Measurements from ENCODE around the gene SDK2. TPM values are rescaled to one million over a fixed set of nuclear protein-coding genes. Genes with fewer than 3 reads are reported as not detected.

SDK2 gene
- total and polyA plus RNA-seq, 2 experiments from 2014 or later = 0.59 to 1.2 TPM

GRCh38 chr17:73605444-73605843, 38.8 kb downstream of the SDK2 start:
- Histone ChIP-seq H3K4me3 (no peak overlapping the region), H3K79me2 (no peaks in the 10 kb centered on the region), H3K4me1 (ENCODE audit: insufficient read depth) (peaks cover under 1% of the 10 kb centered on the region), H4K20me1 (ENCODE audit: insufficient read depth, poor library complexity, severe bottlenecking) (no peaks in the 10 kb centered on the region), H3K27me3 (no peaks in the 10 kb centered on the region), H3K36me3 (replicated peaks; ENCODE audit: insufficient read depth, low read depth) (no peaks in the 10 kb centered on the region), H3K9me2 (replicated peaks; ENCODE audit: insufficient read depth) (no peaks in the 10 kb centered on the region), H2AFZ (no peak overlapping the region), H3K4me2 (no peak overlapping the region), H3K9me3 (ENCODE audit: low read depth) (no peaks in the 10 kb centered on the region), H3K27ac (no peak overlapping the region)
- 95% methylated on average over 8 of the region's 8 CpGs for WGBS (ENCODE audit: low lambda C conversion rate, missing lambda C conversion rate)
- no peak for DNase-seq (ENCODE audit: low spot score)
- TF ChIP-seq EZH2phosphoT487 (IDR thresholded peaks at IDR 0.05; ENCODE audit: low read depth, severe bottlenecking, unreplicated experiment) (no peak), EZH2 (IDR thresholded peaks at IDR 0.05; ENCODE audit: borderline replicate concordance) (no peak)
- TF ChIP-seq, protein P1, sequence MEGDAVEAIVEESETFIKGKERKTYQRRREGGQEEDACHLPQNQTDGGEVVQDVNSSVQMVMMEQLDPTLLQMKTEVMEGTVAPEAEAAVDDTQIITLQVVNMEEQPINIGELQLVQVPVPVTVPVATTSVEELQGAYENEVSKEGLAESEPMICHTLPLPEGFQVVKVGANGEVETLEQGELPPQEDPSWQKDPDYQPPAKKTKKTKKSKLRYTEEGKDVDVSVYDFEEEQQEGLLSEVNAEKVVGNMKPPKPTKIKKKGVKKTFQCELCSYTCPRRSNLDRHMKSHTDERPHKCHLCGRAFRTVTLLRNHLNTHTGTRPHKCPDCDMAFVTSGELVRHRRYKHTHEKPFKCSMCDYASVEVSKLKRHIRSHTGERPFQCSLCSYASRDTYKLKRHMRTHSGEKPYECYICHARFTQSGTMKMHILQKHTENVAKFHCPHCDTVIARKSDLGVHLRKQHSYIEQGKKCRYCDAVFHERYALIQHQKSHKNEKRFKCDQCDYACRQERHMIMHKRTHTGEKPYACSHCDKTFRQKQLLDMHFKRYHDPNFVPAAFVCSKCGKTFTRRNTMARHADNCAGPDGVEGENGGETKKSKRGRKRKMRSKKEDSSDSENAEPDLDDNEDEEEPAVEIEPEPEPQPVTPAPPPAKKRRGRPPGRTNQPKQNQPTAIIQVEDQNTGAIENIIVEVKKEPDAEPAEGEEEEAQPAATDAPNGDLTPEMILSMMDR (IDR thresholded peaks at IDR 0.05; ENCODE audit: poor library complexity) = no peak

DNA sequence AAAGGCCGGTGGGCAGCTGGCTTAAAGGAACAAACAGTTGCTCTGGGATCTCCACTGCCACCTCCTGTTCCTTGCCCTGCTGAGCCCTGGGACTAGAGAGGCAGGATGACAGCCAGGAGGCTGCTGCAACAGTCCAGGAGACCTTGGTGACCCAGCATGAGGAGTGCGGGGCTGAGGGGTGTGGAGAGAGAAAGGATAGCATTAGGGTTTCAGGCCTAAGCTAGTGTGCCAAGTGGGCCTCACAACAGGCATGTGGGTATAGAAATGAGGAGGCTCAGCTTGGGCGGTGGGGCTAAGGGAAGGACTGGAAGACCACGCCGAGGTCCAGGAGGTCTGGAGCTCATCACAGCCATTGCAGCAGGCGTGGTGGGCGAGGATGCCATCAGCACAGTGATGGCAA, 39.8 kb downstream of the SDK2 start:
- WGBS (ENCODE audit: low lambda C conversion rate, missing lambda C conversion rate) = 93% methylated on average over 7 of the region's 7 CpGs
- H3K4me2 ChIP-seq = no peak overlapping the region

GRCh38 chr17:73603971-73604370, 40.3 kb downstream of the SDK2 start:
- 95% methylated on average over 20 of the region's 20 CpGs for WGBS (ENCODE audit: low lambda C conversion rate, missing lambda C conversion rate)
- no peaks in the 10 kb centered on the region for H3K79me2 ChIP-seq
- no peaks in the 10 kb centered on the region for H3K27me3 ChIP-seq
- H4K20me1 ChIP-seq (ENCODE audit: insufficient read depth, poor library complexity, severe bottlenecking) = no peaks in the 10 kb centered on the region
- H2AFZ ChIP-seq = no peak overlapping the region
- H3K9me2 ChIP-seq (replicated peaks; ENCODE audit: insufficient read depth) = no peaks in the 10 kb centered on the region
- no peak overlapping the region for H3K27ac ChIP-seq
- no peaks in the 10 kb centered on the region for H3K36me3 ChIP-seq (replicated peaks; ENCODE audit: insufficient read depth, low read depth)
- TF ChIP-seq EZH2 (IDR thresholded peaks at IDR 0.05; ENCODE audit: borderline replicate concordance) (no peak), EZH2phosphoT487 (IDR thresholded peaks at IDR 0.05; ENCODE audit: low read depth, severe bottlenecking, unreplicated experiment) (no peak)
- TF ChIP-seq, protein P1 (IDR thresholded peaks at IDR 0.05; ENCODE audit: poor library complexity) = no peak
- H3K4me1 ChIP-seq (ENCODE audit: insufficient read depth) = peaks cover 10% of the 10 kb centered on the region
- no peaks in the 10 kb centered on the region for H3K9me3 ChIP-seq (ENCODE audit: low read depth)
- H3K4me3 ChIP-seq = no peak overlapping the region
- no peak overlapping the region for H3K4me2 ChIP-seq
- DNase-seq (ENCODE audit: low spot score) = no peak

More for the DNA sequence above, 39.8 kb downstream of the SDK2 start:
- no peak overlapping the region for H2AFZ ChIP-seq
- H3K36me3 ChIP-seq (replicated peaks; ENCODE audit: insufficient read depth, low read depth) = no peaks in the 10 kb centered on the region
- H3K27me3 ChIP-seq = no peaks in the 10 kb centered on the region
- TF ChIP-seq EZH2 (IDR thresholded peaks at IDR 0.05; ENCODE audit: borderline replicate concordance) = no peak
- TF ChIP-seq, protein P1 (IDR thresholded peaks at IDR 0.05; ENCODE audit: poor library complexity) = no peak
- DNase-seq (ENCODE audit: low spot score) = no peak
- peaks cover 9% of the 10 kb centered on the region for H3K4me1 ChIP-seq (ENCODE audit: insufficient read depth)
- no peaks in the 10 kb centered on the region for H3K9me2 ChIP-seq (replicated peaks; ENCODE audit: insufficient read depth)
- H3K9me3 ChIP-seq (ENCODE audit: low read depth) = no peaks in the 10 kb centered on the region
- H4K20me1 ChIP-seq (ENCODE audit: insufficient read depth, poor library complexity, severe bottlenecking) = no peaks in the 10 kb centered on the region
- no peak overlapping the region for H3K27ac ChIP-seq
- H3K79me2 ChIP-seq = no peaks in the 10 kb centered on the region
- no peak overlapping the region for H3K4me3 ChIP-seq

Data from hepatocyte (in vitro differentiated cells).